AG08395 (cell line): ENCODE measurements around the gene SLC13A4.
"Not testable (repeated sequence)": the region's sequence is repeated elsewhere in the genome, so short reads cannot be mapped to it uniquely, and the experiment has no call there.

Experiments
- DNase-seq: peaks from one replicate; pipeline ENCODE4 v3.0.0; 2012; ENCODE audit warnings: mixed read lengths, low spot score

Gene SLC13A4

GRCh38 chr7:135753616-135754413, 25.8 kb upstream of the SLC13A4 start:
- no peak for DNase-seq

- DNase-seq: peak; percentile 85
These were observed 20.8 kb upstream of the SLC13A4 start, which contains the start of gene FAM180A for GRCh38 chr7:135748770-135749169. TSS of gene FAM180A (minus strand) at chr7:135748813. CDS start at chr7:135748580, 233 bp downstream.

GRCh38 chr7:135747366-135747765, 19.4 kb upstream of the SLC13A4 start:
- no peak for DNase-seq

- DNase-seq: peak; percentile 89
These were observed 17.8 kb upstream of the SLC13A4 start for GRCh38 chr7:135745703-135746312.

GRCh38 chr7:135744938-135745702, 17.1 kb upstream of the SLC13A4 start:
- peak; percentile 59 for DNase-seq

GRCh38 chr7:135743907-135744731, 16.1 kb upstream of the SLC13A4 start:
- no peak for DNase-seq

GRCh38 chr7:135742371-135742770, 14.4 kb upstream of the SLC13A4 start:
- DNase-seq: peak; percentile 39

GRCh38 chr7:135741905-135742304, 13.9 kb upstream of the SLC13A4 start:
- no peak for DNase-seq

GRCh38 chr7:135740889-135741288, 12.9 kb upstream of the SLC13A4 start:
- DNase-seq: no peak

GRCh38 chr7:135737306-135737647, 9.3 kb upstream of the SLC13A4 start:
- not testable (repeated sequence) for DNase-seq

GRCh38 chr7:135736586-135737305, 8.8 kb upstream of the SLC13A4 start:
- no peak for DNase-seq

GRCh38 chr7:135734343-135734689, 6.3 kb upstream of the SLC13A4 start:
- DNase-seq: no peak

GRCh38 chr7:135733603-135734342, 5.8 kb upstream of the SLC13A4 start:
- DNase-seq: no peak

GRCh38 chr7:135731131-135731530, 3.1 kb upstream of the SLC13A4 start:
- DNase-seq: no peak

GRCh38 chr7:135729230-135729629, 1.2 kb upstream of the SLC13A4 start:
- DNase-seq: peak; percentile 50

GRCh38 chr7:135726911-135727673, 894 bp downstream of the SLC13A4 start:
- DNase-seq: no peak

GRCh38 chr7:135726276-135726788, 1.7 kb downstream of the SLC13A4 start:
- DNase-seq: no peak

GRCh38 chr7:135723411-135723810, 4.6 kb downstream of the SLC13A4 start:
- DNase-seq: no peak

- DNase-seq: no peak
These were observed 6.7 kb downstream of the SLC13A4 start for GRCh38 chr7:135721198-135721820.
